ENCODE measurements around the gene NALCN. TPM values are rescaled to one million over a fixed set of nuclear protein-coding genes. Genes with fewer than 3 reads are reported as not detected.

Gene NALCN
- total RNA-seq, 1 donor from 2014 or later, result 21.6 TPM

- no peak for DNase-seq (ENCODE audit: low read depth in 2 of 2)
These were observed 379.8 kb downstream of the NALCN start for GRCh38 chr13:101036546-101036945.

- DNase-seq (ENCODE audit: low read depth in 2 of 2), result no peak
These were observed 381.1 kb downstream of the NALCN start for GRCh38 chr13:101035119-101035620.

- DNase-seq (ENCODE audit: low read depth in 2 of 2), result no peak
These were observed 389.4 kb downstream of the NALCN start for GRCh38 chr13:101026736-101027398.

- no peak for DNase-seq (ENCODE audit: low read depth in 2 of 2)
These were observed 390.0 kb downstream of the NALCN start for GRCh38 chr13:101026328-101026727.

GRCh38 chr13:101025925-101026324, 390.4 kb downstream of the NALCN start:
- DNase-seq (ENCODE audit: low read depth in 2 of 2), result no peak

GRCh38 chr13:101025519-101025918, 390.8 kb downstream of the NALCN start:
- DNase-seq (ENCODE audit: low read depth in 2 of 2), result no peak

GRCh38 chr13:101019126-101019525, 397.2 kb downstream of the NALCN start:
- DNase-seq (ENCODE audit: low read depth in 2 of 2), result no peak

- DNase-seq (ENCODE audit: low read depth in 2 of 2), result no peak
These were observed 397.6 kb downstream of the NALCN start for GRCh38 chr13:101018720-101019119.

- DNase-seq (ENCODE audit: low read depth in 2 of 2), result no peak
These were observed 399.0 kb downstream of the NALCN start for GRCh38 chr13:101017123-101017872.

GRCh38 chr13:101016475-101016874, 399.8 kb downstream of the NALCN start:
- no peak for DNase-seq (ENCODE audit: low read depth in 2 of 2)

- DNase-seq (ENCODE audit: low read depth in 2 of 2), result no peak
These were observed 403.1 kb downstream of the NALCN start for GRCh38 chr13:101013245-101013644.

- no peak for DNase-seq (ENCODE audit: low read depth in 2 of 2)
These were observed 406.2 kb downstream of the NALCN start for GRCh38 chr13:101010100-101010499.

GRCh38 chr13:101007245-101007644, 409.1 kb downstream of the NALCN start:
- DNase-seq (ENCODE audit: low read depth in 2 of 2), result no peak

Other genes with a start within 250 kb of the NALCN start
- gene ITGBL1, start 36.2 kb upstream of the NALCN start, total RNA-seq, result 9.8 and 14.2 TPM in 2 replicates

Measured in dermis microvascular lymphatic vessel endothelial cell (primary cell).